Measurements from ENCODE around the gene KIRREL3.

Gene KIRREL3

DNA sequence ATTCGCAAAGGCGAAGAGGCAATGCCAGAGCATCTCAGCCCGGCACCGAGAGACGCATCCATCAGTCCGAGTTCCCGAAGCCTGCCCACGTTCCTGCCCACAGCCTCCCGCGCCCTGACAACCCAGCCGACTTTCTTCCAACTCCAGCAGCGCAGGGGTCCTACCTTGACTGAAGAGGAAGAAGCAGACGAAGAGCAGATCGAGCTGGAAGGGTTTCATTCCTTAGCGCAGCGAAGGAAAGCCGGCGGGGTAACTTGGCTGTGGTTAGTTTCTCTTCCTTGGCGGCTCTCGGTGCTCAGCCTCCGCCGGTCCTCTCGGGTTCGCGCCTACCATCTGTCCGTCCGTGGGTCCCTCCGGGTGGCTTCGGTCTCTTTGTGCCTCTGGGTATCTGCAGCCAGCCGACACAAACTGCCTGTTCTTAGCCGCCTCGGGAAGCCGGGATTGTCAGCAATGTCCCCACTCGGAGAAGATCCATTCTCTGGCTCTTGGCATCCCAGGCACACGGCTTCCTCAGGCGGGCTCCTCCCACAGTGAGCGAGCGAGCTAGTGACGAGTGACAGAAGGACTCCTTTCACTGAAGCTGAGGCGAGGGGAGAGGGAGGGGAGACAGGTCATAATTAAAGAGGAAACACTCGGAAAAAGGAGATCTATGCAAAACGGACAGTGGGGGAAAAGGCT lies at the start of gene KIRREL3:
TSS of gene KIRREL3 (minus strand) at position 480 of the 678 bp plus-strand sequence.
- H3K9ac ChIP-seq (ENCODE audit: low read length in 5 of 5), result no peak within 1 kb of the TSS
- H3K4me3 ChIP-seq (ENCODE audit: low read depth in 1 of 5, low read length in 5 of 5), result peak within 1 kb of the TSS; percentile 36 to 65 (median 56)
- H3K27me3 ChIP-seq (ENCODE audit: control insufficient read depth in 5 of 5, insufficient read depth in 4 of 5, low read length in 5 of 5), result peaks cover 41 to 79% (median 54%) of the 10 kb centered on the region in 5 donors
- H3K27ac ChIP-seq (ENCODE audit: low read depth, low read length), result no peak within 1 kb of the TSS
- H3K9me3 ChIP-seq (ENCODE audit: control insufficient read depth in 5 of 5, low read length in 5 of 5), result no peaks in the 10 kb centered on the region
- peaks cover 0 to 23% (median 22%) of the 10 kb centered on the region in 5 donors for H3K4me1 ChIP-seq (ENCODE audit: control insufficient read depth in 5 of 5, insufficient read depth in 5 of 5, low read length in 5 of 5)
- H3K36me3 ChIP-seq (ENCODE audit: control insufficient read depth in 5 of 5, insufficient read depth in 5 of 5, low read length in 5 of 5), result no peaks in the 10 kb centered on the region

DNA sequence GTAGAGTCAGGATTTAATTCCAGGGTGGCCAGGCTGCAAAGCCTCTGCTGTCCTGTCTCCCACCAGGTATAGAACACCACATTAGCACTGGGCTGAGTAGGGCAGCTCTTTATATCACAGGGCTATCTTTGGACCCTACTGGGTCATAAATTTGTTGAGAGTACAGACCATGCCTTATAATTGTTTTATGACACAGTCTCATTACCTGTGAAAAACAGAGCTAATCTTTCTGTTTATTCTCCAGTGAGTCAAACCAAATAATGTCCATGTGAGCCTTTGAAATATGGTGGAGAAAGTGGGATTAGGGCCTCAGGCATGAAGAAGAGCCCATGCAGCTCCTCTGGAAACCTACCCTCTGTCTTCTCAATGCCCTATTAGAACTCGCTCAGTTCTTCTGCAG lies 49.6 kb upstream of the KIRREL3 start:
- Histone ChIP-seq H3K27ac (ENCODE audit: low read depth, low read length) (no peak overlapping the region), H3K27me3 (ENCODE audit: control insufficient read depth in 5 of 5, insufficient read depth in 4 of 5, low read length in 5 of 5) (no peaks in the 10 kb centered on the region), H3K9me3 (ENCODE audit: control insufficient read depth in 5 of 5, low read length in 5 of 5) (no peaks in the 10 kb centered on the region), H3K36me3 (ENCODE audit: control insufficient read depth in 5 of 5, insufficient read depth in 5 of 5, low read length in 5 of 5) (no peaks in the 10 kb centered on the region), H3K4me3 (ENCODE audit: low read depth in 1 of 5, low read length in 5 of 5) (no peak overlapping the region), H3K9ac (ENCODE audit: low read length in 5 of 5) (no peak overlapping the region), H3K4me1 (ENCODE audit: control insufficient read depth in 5 of 5, insufficient read depth in 5 of 5, low read length in 5 of 5) (no peaks in the 10 kb centered on the region)

DNA sequence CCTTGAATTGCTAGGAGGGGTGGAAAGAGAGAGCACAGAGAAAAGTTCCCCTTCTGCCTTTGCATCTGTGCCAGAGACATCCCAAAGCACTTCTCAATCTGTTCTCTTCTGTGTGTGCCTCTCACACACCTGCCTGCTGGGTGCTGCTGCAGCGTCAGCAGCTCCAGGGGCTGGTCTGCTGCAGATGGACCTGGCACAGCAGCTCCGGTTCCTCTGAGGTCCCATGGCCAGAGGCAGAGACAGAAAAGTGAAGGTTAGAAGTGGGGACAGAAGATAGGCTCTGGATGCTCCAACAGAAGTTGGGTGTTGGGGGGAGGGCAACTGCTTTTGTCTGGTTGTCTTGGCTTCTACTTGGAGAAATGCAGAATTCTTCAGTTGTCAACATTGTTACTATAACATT lies 48.9 kb upstream of the KIRREL3 start:
- Histone ChIP-seq H3K4me3 (ENCODE audit: low read depth in 1 of 5, low read length in 5 of 5) (no peak overlapping the region), H3K27me3 (ENCODE audit: control insufficient read depth in 5 of 5, insufficient read depth in 4 of 5, low read length in 5 of 5) (no peaks in the 10 kb centered on the region), H3K27ac (ENCODE audit: low read depth, low read length) (no peak overlapping the region), H3K4me1 (ENCODE audit: control insufficient read depth in 5 of 5, insufficient read depth in 5 of 5, low read length in 5 of 5) (no peaks in the 10 kb centered on the region), H3K9ac (ENCODE audit: low read length in 5 of 5) (no peak overlapping the region), H3K9me3 (ENCODE audit: control insufficient read depth in 5 of 5, low read length in 5 of 5) (no peaks in the 10 kb centered on the region), H3K36me3 (ENCODE audit: control insufficient read depth in 5 of 5, insufficient read depth in 5 of 5, low read length in 5 of 5) (no peaks in the 10 kb centered on the region)

DNA sequence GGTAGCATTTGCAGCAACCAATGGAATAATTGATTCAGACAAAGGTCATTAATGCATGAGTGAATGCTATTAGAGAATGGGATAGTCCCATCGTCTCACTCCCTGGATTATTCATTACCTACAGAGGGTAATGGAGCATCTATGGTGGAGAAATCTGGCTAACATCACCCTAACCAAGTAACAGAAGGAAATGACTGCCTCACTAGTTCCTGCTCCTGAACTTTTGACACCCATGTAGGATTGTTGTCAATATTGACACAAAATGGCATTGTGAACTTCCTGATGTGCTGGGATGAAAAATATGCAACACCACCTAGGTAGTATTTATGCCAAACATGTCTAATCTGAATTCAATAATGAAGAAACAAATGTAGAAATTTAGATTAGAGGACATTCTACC lies 44.0 kb upstream of the KIRREL3 start:
- Histone ChIP-seq H3K27ac (ENCODE audit: low read depth, low read length) (no peak overlapping the region), H3K4me3 (ENCODE audit: low read depth in 1 of 5, low read length in 5 of 5) (no peak overlapping the region), H3K9me3 (ENCODE audit: control insufficient read depth in 5 of 5, low read length in 5 of 5) (peaks cover 0 to 3% (median 0%) of the 10 kb centered on the region in 5 donors), H3K9ac (ENCODE audit: low read length in 5 of 5) (no peak overlapping the region), H3K4me1 (ENCODE audit: control insufficient read depth in 5 of 5, insufficient read depth in 5 of 5, low read length in 5 of 5) (no peaks in the 10 kb centered on the region), H3K36me3 (ENCODE audit: control insufficient read depth in 5 of 5, insufficient read depth in 5 of 5, low read length in 5 of 5) (no peaks in the 10 kb centered on the region), H3K27me3 (ENCODE audit: control insufficient read depth in 5 of 5, insufficient read depth in 4 of 5, low read length in 5 of 5) (no peaks in the 10 kb centered on the region)

DNA sequence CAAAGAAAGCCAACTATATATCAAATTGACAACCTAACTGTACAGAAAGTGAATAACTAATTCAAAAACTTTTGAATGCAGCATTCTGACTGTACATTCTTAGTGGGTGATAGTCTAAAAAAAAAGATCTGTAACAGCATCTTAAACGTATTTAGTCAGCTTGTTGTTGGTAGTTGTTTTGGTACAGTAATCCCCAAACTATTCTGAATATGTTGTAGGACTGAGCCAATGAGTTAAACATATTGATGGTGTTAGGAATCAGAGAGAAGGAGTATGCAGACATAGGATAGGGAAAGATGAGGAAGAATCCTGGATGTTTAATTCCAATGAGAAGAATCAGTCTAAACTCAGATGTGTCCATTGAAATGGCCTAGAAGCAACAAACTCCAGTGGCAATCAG lies 41.9 kb upstream of the KIRREL3 start:
- peaks cover 0 to 3% (median 0%) of the 10 kb centered on the region in 5 donors for H3K9me3 ChIP-seq (ENCODE audit: control insufficient read depth in 5 of 5, low read length in 5 of 5)
- H3K4me3 ChIP-seq (ENCODE audit: low read depth in 1 of 5, low read length in 5 of 5), result no peak overlapping the region
- H3K9ac ChIP-seq (ENCODE audit: low read length in 5 of 5), result no peak overlapping the region
- no peaks in the 10 kb centered on the region for H3K27me3 ChIP-seq (ENCODE audit: control insufficient read depth in 5 of 5, insufficient read depth in 4 of 5, low read length in 5 of 5)
- no peak overlapping the region for H3K27ac ChIP-seq (ENCODE audit: low read depth, low read length)
- H3K36me3 ChIP-seq (ENCODE audit: control insufficient read depth in 5 of 5, insufficient read depth in 5 of 5, low read length in 5 of 5), result no peaks in the 10 kb centered on the region
- H3K4me1 ChIP-seq (ENCODE audit: control insufficient read depth in 5 of 5, insufficient read depth in 5 of 5, low read length in 5 of 5), result no peaks in the 10 kb centered on the region

DNA sequence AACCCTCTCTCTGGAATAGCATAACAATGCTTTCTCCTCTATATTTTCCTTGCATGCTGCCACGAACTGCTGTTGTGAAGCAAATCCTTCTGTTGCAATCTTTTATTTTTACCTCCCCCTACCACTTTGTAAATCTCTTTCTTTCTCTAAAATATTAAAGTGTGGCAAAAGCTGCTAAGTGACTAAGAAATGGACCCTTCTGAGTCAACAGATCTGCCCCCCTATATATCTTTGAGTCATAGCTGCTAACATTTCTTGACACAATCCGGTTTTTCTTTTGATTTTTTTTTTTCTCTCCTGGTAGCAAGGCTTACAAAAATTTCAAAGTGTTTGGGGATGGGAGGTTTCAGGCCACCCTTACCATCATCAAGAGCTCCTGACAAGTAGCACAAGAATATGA lies 39.0 kb upstream of the KIRREL3 start:
- peaks cover 0 to 3% (median 0%) of the 10 kb centered on the region in 5 donors for H3K9me3 ChIP-seq (ENCODE audit: control insufficient read depth in 5 of 5, low read length in 5 of 5)
- H3K4me3 ChIP-seq (ENCODE audit: low read depth in 1 of 5, low read length in 5 of 5), result no peak overlapping the region
- H3K36me3 ChIP-seq (ENCODE audit: control insufficient read depth in 5 of 5, insufficient read depth in 5 of 5, low read length in 5 of 5), result no peaks in the 10 kb centered on the region
- H3K27me3 ChIP-seq (ENCODE audit: control insufficient read depth in 5 of 5, insufficient read depth in 4 of 5, low read length in 5 of 5), result no peaks in the 10 kb centered on the region
- no peak overlapping the region for H3K9ac ChIP-seq (ENCODE audit: low read length in 5 of 5)
- no peak overlapping the region for H3K27ac ChIP-seq (ENCODE audit: low read depth, low read length)
- H3K4me1 ChIP-seq (ENCODE audit: control insufficient read depth in 5 of 5, insufficient read depth in 5 of 5, low read length in 5 of 5), result no peaks in the 10 kb centered on the region

DNA sequence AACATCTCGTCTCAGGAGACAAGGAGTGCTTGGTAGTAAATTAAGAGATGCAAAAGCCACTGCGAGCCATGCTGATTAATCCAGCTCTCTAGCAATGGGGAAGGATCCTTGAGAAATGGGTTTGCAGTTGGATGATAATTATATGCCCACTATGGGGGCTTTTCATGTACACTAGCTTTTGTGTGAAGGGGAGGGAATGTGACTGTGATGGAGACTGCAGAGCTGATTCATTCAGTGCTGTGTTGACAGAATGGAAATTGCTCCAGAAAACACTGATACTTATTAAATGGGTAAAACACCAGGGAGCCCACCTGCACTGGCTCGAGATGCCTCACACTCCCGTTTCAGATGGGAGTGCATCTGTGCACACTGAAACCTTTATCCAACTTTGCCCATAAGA lies 37.0 kb upstream of the KIRREL3 start:
- H3K9ac ChIP-seq (ENCODE audit: low read length in 5 of 5), result no peak overlapping the region
- no peaks in the 10 kb centered on the region for H3K36me3 ChIP-seq (ENCODE audit: control insufficient read depth in 5 of 5, insufficient read depth in 5 of 5, low read length in 5 of 5)
- H3K4me3 ChIP-seq (ENCODE audit: low read depth in 1 of 5, low read length in 5 of 5), result no peak overlapping the region
- H3K4me1 ChIP-seq (ENCODE audit: control insufficient read depth in 5 of 5, insufficient read depth in 5 of 5, low read length in 5 of 5), result no peaks in the 10 kb centered on the region
- no peaks in the 10 kb centered on the region for H3K27me3 ChIP-seq (ENCODE audit: control insufficient read depth in 5 of 5, insufficient read depth in 4 of 5, low read length in 5 of 5)
- no peak overlapping the region for H3K27ac ChIP-seq (ENCODE audit: low read depth, low read length)
- no peaks in the 10 kb centered on the region for H3K9me3 ChIP-seq (ENCODE audit: control insufficient read depth in 5 of 5, low read length in 5 of 5)

DNA sequence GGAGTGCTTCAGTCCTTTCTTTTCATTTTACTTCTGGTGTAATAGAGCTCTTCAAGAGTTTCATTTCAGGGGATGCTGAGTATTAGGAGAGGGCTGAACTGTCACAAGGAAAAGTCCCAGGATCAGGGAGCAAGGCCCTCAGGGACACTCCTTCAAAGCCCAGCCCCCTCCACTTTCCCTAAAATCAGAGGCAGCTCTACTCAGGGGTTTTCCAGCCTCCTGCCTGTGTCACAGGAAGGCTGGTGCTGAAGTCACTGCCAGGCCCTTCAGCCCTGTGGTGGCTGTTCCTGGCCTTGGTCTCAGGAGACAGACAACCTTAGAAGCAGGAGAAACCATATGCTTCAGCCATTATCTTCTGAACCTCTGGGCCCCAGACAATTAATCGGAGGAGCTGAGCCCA lies 36.4 kb upstream of the KIRREL3 start:
- Histone ChIP-seq H3K9ac (ENCODE audit: low read length in 5 of 5) (no peak overlapping the region), H3K4me3 (ENCODE audit: low read depth in 1 of 5, low read length in 5 of 5) (no peak overlapping the region), H3K36me3 (ENCODE audit: control insufficient read depth in 5 of 5, insufficient read depth in 5 of 5, low read length in 5 of 5) (no peaks in the 10 kb centered on the region), H3K9me3 (ENCODE audit: control insufficient read depth in 5 of 5, low read length in 5 of 5) (no peaks in the 10 kb centered on the region), H3K27me3 (ENCODE audit: control insufficient read depth in 5 of 5, insufficient read depth in 4 of 5, low read length in 5 of 5) (no peaks in the 10 kb centered on the region), H3K27ac (ENCODE audit: low read depth, low read length) (no peak overlapping the region), H3K4me1 (ENCODE audit: control insufficient read depth in 5 of 5, insufficient read depth in 5 of 5, low read length in 5 of 5) (no peaks in the 10 kb centered on the region)

DNA sequence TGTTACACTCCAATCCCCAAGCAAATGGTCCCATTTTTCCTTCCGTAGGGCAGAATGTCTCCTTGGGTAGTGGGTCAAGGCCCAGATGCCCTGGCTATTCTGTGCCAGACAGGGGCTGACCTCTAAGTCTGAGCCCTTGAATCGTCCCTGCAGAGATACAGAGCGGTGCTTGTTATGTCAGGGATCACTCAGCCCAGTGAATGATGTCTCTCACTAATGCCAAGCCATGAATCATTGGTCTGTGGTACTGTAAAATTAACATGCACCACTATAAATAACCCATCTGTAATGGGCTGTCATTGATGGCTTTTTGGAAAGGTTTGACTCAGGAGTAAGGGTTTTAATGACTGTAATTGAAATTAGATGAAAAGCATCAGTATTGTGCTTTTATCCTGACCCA lies 35.3 kb upstream of the KIRREL3 start:
- no peaks in the 10 kb centered on the region for H3K9me3 ChIP-seq (ENCODE audit: control insufficient read depth in 5 of 5, low read length in 5 of 5)
- no peak overlapping the region for H3K9ac ChIP-seq (ENCODE audit: low read length in 5 of 5)
- no peaks in the 10 kb centered on the region for H3K36me3 ChIP-seq (ENCODE audit: control insufficient read depth in 5 of 5, insufficient read depth in 5 of 5, low read length in 5 of 5)
- no peak overlapping the region for H3K4me3 ChIP-seq (ENCODE audit: low read depth in 1 of 5, low read length in 5 of 5)
- no peak overlapping the region for H3K27ac ChIP-seq (ENCODE audit: low read depth, low read length)
- H3K27me3 ChIP-seq (ENCODE audit: control insufficient read depth in 5 of 5, insufficient read depth in 4 of 5, low read length in 5 of 5), result no peaks in the 10 kb centered on the region
- H3K4me1 ChIP-seq (ENCODE audit: control insufficient read depth in 5 of 5, insufficient read depth in 5 of 5, low read length in 5 of 5), result no peaks in the 10 kb centered on the region

DNA sequence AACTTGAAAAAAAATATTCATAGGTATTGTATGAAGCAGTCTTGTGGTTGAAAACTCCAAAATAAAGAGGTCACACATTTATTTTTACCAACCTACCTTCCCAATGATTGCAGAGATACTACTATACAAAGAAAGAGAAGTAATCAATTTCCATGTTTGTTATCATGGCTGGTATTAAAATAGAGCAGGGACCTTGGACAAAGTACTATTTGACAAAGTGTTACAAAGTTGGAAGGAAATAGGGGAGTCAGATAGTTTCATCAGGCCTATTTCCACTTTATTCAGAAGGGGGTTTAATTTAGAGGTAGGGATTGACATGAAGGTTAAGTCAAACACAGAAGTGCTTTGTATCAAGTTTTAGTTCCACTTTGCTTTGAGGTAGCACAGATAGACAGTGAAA lies 34.4 kb upstream of the KIRREL3 start:
- no peaks in the 10 kb centered on the region for H3K9me3 ChIP-seq (ENCODE audit: control insufficient read depth in 5 of 5, low read length in 5 of 5)
- no peak overlapping the region for H3K4me3 ChIP-seq (ENCODE audit: low read depth in 1 of 5, low read length in 5 of 5)
- no peaks in the 10 kb centered on the region for H3K4me1 ChIP-seq (ENCODE audit: control insufficient read depth in 5 of 5, insufficient read depth in 5 of 5, low read length in 5 of 5)
- H3K27me3 ChIP-seq (ENCODE audit: control insufficient read depth in 5 of 5, insufficient read depth in 4 of 5, low read length in 5 of 5), result no peaks in the 10 kb centered on the region
- H3K36me3 ChIP-seq (ENCODE audit: control insufficient read depth in 5 of 5, insufficient read depth in 5 of 5, low read length in 5 of 5), result no peaks in the 10 kb centered on the region
- no peak overlapping the region for H3K27ac ChIP-seq (ENCODE audit: low read depth, low read length)
- H3K9ac ChIP-seq (ENCODE audit: low read length in 5 of 5), result no peak overlapping the region

All from subcutaneous abdominal adipose tissue (tissue), 5 donors.